H54 (cell line): ENCODE results near the gene STAT2.
"Not testable (repeated sequence)": the region's sequence is repeated elsewhere in the genome, so short reads cannot be mapped to it uniquely, and the experiment has no call there.

Source experiments
- DNase-seq: peaks from one replicate; pipeline ENCODE4 v3.0.0; 2011; ENCODE audit warnings: low spot score, mixed read lengths; ENCODE audit not compliant: insufficient read length
- FAIRE-seq: peaks from 3 replicates; lab custom pipeline; 2011; peaks lifted over from hg19 to GRCh38; lab: Jason Lieb, UNC
- POLR2A ChIP-seq: IDR thresholded peaks from 2 replicates; pipeline ENCODE4 v1.6.1; 2011; ENCODE audit warnings: low read depth, mild to moderate bottlenecking, low read length

The STAT2 gene

GRCh38 chr12:56359851-56360767 lies at the start of gene STAT2:
Gene STAT2 (minus strand): TSS chr12:56360107. CDS start chr12:56356571, 3,536 bp downstream.
- DNase-seq (peak; percentile 93), FAIRE-seq (peak; percentile 78)
- peak; percentile 76 for TF ChIP-seq POLR2A

GRCh38 chr12:56408799-56409417 lies 49.0 kb upstream of the STAT2 start:
- TF ChIP-seq POLR2A, result no peak
- FAIRE-seq (no peak), DNase-seq (no peak)

DNA sequence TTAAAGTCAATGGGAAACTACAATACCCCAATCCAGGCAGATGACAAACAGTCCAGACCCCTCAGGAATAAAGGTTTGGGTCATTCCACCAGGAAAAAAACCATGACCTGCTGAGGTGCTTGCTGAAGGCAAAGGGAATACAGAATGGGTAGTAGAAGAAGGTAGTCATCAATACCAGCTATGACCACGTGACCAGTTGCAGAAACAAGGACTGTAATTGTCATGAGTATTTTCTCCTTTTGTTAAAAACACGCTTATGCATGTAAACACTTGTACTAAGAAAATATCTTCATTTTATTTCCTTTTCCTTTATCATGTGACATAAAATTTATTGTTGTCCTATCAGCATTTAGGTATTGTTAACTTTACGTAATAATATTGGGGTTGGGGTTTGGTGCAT lies 44.3 kb upstream of the STAT2 start:
- DNase-seq, result not testable (repeated sequence)

DNA sequence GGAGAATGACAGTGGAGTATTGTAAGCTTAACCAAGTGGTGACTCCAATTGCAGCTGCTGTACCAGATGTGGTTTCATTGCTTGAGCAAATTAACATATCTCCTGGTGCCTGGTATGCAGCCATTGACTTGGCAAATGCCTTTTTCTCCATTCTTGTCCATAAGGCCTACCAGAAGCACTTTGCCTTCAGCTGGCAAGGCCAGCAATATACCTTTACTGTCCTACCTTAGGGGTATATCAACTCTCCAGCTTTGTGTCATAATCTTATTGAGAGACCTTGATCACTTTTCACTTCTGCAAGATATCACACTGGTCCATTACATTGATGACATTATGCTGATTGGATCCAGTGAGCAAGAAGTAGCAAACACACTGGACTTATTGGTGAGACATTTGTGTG lies 41.7 kb upstream of the STAT2 start:
- DNase-seq, FAIRE-seq: not testable (repeated sequence)

More for the DNA sequence above, 44.3 kb upstream of the STAT2 start:
- FAIRE-seq, result not testable (repeated sequence)

- not testable (repeated sequence) for DNase-seq, FAIRE-seq
Observed at GRCh38 chr12:56401125-56401524, 41.2 kb upstream of the STAT2 start.

DNA sequence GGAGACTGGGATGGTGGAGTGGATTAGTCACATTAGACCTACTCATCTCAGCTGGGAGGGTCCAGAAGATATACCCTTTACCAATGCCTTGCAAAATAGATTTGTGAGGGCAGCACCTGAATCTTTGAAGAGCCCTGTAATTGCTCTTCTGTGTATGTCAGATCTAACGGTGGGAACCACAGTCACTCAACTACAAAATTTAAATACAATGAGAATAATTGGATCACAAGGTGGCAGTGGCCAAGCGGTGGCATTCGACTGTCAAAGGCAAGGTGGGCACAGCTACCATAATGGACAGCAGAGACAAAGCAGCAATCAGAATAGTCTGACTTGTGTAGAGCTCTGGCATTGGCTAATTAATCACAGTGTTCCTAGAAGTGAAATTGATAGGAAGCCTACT lies 39.6 kb upstream of the STAT2 start:
- not testable (repeated sequence) for FAIRE-seq, DNase-seq

GRCh38 chr12:56398324-56398723 lies 38.4 kb upstream of the STAT2 start:
- DNase-seq (no peak), FAIRE-seq (no peak)
- TF ChIP-seq POLR2A, result no peak

GRCh38 chr12:56392331-56392730 lies 32.4 kb upstream of the STAT2 start:
- TF ChIP-seq POLR2A, result no peak
- DNase-seq (no peak), FAIRE-seq (no peak)

DNA sequence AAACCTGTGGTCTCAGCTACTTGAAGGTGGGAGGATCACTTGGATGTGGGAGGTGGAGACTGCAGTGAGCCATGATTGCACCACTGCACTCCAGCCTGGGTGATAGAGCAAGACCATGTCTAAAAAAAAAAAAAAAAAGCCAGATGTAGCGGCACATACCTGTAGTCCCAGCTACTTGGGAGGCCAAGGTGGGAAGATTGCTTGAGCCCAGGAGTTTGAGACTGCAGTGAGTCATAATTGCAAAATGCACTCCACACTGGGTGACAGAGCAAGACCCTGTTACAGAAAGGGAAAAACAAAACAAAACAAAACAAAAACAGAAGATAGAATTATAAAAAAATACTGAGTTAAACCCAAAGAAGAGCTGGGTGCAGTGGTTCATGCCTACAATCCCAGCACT lies 31.8 kb upstream of the STAT2 start:
- no peak for TF ChIP-seq POLR2A
- no peak for DNase-seq
- no peak for FAIRE-seq

DNA sequence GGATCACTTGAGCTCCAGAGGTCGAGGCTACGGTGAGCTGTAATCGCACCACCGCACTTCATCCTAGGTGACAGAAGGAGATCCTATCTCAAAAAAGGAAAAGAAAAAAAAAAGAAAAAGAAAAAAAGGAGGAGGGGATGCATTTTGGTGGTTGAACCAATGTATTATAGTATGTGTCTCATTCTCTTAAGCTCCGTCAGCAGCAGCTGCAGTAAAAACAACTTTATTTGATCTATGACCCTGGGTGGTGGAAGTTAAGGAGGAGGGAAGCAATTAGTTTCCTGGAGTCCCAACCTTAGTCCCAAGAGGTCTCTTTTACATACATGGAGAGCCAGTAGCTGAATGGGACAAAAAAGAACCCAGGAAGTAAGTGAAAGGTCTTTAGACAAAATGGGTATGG lies 29.5 kb upstream of the STAT2 start:
- no peak for TF ChIP-seq POLR2A
- no peak for DNase-seq
- no peak for FAIRE-seq

DNA sequence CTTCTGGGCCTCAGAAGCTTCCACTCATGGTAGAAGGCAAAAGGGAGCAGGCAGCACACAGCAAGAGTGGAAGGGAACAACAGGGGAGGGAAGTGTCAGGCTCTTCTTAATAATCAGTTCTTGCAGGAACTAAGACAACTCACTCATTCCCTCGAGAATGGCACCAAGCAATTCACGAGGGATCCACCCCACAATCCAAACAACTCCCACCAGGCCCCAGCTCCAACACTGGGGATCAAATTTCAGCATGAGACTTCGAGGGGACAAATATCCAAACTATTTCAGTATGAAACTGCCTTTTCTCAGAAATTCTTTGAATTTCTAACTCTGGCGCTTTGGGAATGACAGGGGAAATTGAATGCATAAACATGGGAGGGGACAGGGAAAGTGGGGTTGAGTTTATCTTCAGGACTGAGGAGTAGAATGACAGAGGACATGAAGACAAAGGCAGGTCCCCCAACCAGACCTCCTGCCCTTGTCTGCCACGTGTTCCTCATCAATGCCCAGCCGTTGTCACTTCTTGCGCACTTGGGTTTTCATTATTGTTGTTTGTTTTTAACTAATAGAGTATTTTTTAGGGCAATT lies 27.3 kb upstream of the STAT2 start:
- DNase-seq, result no peak
- FAIRE-seq, result no peak
- no peak for TF ChIP-seq POLR2A

- no peak for TF ChIP-seq POLR2A
- FAIRE-seq, result no peak
- DNase-seq, result no peak
Observed at GRCh38 chr12:56385873-56386272, 26.0 kb upstream of the STAT2 start.

DNA sequence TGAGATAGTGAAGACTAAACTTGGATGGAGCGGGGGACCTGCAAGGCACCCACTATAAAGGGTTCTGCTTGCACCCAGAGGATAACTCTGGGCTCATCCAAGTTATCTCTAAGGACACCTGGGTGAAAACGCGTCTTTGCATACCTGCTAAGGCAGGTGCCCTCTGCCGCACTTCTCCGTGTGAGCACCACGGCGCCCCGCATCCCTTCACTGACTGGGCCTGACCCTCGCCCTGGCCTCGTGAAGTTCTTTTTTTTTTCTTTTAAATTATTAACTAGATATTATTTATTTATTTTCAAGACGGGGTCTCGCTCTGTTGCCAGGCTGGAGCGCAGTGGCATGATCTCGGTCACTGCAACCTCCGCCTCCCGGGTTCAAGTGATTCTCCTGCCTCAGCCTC lies 22.7 kb upstream of the STAT2 start:
- TF ChIP-seq POLR2A, result no peak
- DNase-seq (no peak), FAIRE-seq (no peak)

DNA sequence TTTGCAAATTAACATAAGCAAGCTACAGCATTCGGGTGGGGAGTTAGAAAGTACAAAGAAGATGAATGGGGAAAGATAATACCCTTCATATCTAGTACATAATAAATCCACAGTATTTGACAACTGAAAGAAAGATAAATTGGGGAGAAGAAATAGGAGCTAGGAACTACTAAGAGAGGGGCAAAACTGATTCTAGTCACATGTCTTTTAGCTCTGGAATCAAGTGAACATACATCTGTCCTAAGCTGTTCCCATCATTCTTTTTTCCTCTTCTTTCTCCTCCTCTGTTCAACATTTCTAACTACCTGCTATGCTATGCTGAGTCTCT lies 18.0 kb upstream of the STAT2 start:
- TF ChIP-seq POLR2A, result no peak
- no peak for DNase-seq
- no peak for FAIRE-seq
